ENCODE results near the gene PLOD1. TPM values are rescaled to one million over a fixed set of nuclear protein-coding genes. Genes with fewer than 3 reads are reported as not detected.
"Not testable (repeated sequence)": the region's sequence is repeated elsewhere in the genome, so short reads cannot be mapped to it uniquely, and the experiment has no call there.

Gene PLOD1
- polyA plus RNA-seq, 4 donors, result 85.2 to 118 (median 99.9) TPM

DNA sequence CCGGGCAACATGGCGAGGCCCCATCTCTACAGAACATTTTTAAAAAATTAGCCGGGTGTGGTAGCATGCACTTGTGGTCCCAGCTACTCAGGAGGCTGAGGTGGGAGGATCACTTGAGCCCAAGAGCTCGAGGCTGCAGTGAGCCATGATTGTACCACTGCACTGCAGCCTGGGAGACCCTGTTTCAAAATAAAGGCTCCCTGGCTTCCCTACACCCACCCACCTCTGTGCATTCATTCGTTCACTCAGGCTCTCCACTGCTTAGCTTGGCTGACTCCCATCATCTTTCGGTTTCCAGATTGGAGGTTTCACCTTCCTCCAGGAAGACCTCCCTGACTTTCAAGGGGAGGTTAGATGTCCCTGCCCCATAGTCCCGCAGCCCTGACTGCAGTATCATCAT, 22.5 kb upstream of the PLOD1 start:
- no peak for DNase-seq (ENCODE audit: low read depth in 4 of 4, low spot score in 2 of 4)

DNA sequence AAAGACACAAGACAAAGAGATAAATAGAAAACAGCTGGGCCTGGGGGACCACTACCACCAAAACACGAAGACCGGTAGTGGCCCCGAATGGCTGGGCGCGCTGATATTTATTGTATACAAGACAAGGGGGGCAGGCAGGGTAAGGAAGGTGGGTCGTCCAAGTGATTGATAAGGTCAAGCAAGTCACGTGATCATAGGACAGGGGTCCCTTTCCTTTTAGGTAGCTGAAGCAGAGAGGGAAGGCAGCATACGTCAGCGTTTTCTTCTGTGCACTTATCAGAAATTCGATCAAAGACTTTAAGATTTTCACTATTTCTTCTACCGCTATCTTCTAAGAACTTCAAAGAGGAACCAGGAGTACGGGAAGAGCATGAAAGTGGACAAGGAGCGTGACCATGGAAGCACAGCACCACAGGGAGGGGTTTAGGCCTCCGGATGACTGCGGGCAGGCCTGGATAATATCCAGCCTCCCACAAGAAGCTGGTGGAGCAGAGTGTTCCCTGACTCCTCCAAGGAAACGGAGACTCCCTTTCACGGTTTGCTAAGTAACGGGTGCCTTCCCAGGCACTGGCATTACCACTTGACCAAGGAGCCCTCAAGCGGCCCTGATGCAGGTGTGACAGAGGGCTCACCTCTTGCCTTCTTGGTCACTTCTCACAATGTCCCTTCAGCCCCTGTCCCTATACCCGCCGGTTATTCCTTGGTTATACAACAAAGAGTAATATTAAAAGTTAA, 21.9 kb upstream of the PLOD1 start:
- DNase-seq (ENCODE audit: low read depth in 4 of 4, low spot score in 2 of 4), result not testable (repeated sequence)

DNA sequence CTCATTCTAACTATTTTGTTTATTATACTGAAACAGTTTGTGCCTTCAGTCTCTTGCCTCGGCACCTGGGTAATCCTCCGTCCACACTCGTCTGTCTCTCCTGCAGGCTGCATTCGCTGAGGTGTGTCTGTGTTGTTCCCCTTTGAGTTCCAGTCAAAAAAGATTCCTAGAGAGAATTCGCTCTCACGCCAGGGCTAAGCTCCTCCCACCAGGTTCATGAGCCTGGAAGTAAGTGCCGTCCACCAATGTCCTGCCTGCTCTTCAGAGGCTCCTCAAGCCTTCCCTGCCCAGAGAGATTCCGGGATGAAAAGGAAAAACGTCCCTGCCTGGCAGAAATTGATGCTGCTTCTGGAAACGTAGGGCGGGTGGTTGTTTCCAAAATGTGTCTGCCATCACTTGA, 21.2 kb upstream of the PLOD1 start:
- DNase-seq (ENCODE audit: low read depth in 4 of 4, low spot score in 2 of 4), result no peak

DNA sequence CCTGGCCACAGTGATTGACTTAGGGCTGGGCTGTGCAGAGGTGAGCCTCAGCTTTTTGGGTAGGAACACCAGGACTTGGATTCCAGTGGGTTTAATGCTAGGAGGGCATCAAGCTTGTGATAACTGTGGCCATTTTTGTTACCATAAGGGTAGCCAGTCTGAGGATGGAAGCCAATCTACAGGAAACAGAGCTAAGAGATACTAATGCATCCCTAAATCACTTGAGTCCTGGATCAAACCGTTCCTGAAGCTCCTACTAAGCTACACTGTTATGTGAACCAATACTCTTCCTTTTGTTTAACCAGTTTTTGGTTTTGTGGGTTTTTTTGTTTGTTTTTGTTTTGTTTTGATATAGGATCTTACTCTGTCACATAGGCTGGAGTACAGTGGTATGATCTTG, 20.5 kb upstream of the PLOD1 start:
- DNase-seq (ENCODE audit: low read depth in 4 of 4, low spot score in 2 of 4), result no peak

- no peak for DNase-seq (ENCODE audit: low read depth in 4 of 4, low spot score in 2 of 4)
Observed at GRCh38 chr1:11918799-11919519, 15.6 kb upstream of the PLOD1 start.

GRCh38 chr1:11919621-11920020, 14.9 kb upstream of the PLOD1 start:
- no peak for DNase-seq (ENCODE audit: low read depth in 4 of 4, low spot score in 2 of 4)

DNA sequence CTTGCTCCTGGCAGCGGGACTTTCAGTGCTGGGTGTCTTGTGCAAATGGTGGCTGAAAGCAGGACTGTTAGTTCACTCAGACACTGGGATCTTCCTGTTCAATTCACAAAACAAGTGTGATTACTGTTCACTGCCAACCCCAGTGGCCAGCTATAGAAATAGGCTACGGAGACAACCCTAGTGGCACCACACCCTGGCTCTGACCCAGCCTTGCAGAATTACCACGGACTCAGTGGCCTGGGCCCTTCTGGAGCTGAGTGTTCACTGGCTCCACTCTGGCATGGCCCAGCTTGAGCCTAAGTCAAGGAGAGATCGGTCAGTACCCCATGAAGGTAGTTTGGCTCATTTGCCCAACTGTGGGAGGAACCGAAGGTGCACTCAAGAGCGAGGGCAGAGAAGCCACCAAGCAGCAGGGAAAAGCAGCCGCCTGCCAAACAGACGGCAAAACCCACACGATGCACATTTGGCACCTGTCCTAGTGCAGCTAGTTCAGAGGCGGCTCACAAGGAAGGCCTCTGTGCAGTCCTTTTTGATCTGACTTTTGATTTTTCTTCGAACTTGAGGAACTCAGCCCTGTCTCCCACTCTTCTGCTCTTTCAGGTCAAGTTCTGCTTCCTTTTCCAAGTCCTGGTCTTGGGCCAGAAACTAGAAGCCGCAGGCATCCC, 14.1 kb upstream of the PLOD1 start:
- no peak for DNase-seq (ENCODE audit: low read depth in 4 of 4, low spot score in 2 of 4)

DNA sequence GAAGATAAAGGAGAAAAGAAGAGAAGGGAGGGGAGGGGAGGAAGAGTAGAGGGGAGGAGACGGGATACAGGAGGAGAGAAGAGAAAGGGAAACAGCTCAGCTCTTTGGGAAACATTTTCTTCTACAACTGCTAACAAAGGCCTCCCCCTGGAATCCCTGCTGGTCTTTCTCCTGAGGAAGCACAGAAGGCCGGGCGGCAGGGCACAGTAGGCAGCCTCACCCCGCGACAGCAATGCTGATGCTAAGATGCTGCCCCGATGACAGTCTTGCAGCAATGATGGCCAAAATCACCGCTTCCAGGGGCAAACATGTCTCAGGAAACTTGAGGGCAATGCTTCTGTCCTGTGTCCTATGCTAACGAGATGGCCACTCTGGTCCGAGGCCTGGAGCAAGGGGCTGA, 13.5 kb upstream of the PLOD1 start:
- DNase-seq (ENCODE audit: low read depth in 4 of 4, low spot score in 2 of 4), result no peak

DNA sequence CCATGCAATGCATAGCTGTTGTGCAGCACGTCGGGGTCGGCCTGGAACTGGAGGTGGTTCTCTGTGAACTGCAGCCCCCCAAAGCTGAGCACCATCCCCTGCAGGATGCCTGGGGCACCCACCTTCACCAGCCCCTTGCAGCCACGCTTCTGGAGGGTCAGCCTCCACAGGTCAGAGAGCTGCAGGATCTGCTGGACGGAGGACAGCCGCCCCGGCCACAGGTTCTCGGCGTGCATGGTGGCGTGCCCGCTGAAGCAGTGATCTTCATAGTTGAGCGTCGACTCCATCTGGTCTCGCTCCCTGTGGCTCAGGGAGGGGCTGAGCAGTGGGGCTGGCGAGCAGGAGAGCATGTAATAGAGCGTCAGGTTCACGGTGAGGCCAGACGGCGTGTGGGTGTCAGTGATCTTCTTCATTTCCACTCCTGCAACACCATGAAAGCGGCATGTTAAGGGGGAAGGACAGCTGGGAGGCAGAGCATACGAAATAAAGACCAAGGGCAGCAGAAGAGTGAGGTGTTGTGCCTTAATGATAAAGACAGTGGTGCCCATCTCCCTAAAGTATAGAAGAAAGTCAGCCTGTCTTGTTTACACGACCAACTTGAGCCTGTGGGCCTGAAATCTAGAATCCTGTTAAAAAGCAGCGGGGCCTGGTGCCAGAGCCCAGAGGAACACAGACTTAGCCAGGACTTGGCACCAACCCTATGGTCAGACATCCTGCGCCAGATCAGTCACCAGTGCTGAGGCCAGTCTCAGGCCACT, 11.3 kb upstream of the PLOD1 start:
- DNase-seq (ENCODE audit: low read depth in 4 of 4, low spot score in 2 of 4), result no peak

DNA sequence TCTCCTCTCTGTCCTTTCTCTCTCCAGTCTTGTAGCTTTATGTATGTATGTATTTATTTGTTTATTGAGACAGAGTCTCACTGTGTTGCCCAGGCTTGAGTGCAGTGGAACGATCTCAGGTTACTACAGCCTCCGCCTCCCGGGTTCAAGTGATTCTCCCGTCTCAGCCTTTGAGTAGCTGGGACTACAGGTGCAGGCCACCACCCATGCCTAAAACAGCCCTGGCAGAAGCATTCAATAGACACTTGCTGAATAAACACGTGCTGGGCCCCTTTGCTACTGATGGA, 10.7 kb upstream of the PLOD1 start:
- DNase-seq (ENCODE audit: low read depth in 4 of 4, low spot score in 2 of 4), result no peak

- DNase-seq (ENCODE audit: low read depth in 4 of 4, low spot score in 2 of 4), result no peak
Observed at GRCh38 chr1:11924334-11925195, 10.0 kb upstream of the PLOD1 start.

DNA sequence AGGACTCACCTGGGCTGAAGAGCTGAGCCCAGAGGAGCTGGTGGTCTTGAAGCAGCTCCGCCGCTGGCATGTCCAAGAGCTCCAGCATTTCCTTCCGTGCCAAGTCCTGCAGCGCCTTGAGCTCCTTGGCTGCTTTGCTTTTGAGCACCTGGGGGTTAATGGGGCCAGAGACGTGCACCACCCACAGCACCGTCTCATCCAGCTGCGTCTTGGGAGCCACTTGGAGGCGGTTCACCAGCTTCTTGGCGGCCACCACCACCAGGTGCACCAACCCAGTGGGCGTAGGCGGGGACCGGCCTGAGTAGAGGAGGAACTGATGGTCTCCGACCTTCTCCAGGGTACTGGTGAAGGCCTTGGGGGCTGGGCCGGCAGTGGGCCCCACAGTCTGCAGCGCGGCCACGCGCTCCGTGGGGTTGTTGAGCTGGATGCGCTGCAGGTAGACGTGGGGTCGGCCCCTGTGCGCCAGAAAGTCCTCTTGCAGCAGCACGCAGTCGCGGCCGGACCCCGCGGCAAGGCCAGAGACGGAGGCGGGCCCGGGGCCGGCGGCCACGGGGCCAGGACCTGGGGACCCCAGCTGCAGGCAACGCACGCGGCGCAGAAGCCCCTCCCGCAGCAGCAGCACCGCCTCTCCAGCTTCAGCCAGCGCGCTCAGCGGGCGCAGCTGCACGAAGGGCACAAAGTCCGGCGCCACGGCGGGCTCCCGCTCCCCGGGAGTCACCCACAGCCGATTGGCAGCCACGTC, 9.2 kb upstream of the PLOD1 start:
- DNase-seq (ENCODE audit: low read depth in 4 of 4, low spot score in 2 of 4), result not testable (repeated sequence)

DNA sequence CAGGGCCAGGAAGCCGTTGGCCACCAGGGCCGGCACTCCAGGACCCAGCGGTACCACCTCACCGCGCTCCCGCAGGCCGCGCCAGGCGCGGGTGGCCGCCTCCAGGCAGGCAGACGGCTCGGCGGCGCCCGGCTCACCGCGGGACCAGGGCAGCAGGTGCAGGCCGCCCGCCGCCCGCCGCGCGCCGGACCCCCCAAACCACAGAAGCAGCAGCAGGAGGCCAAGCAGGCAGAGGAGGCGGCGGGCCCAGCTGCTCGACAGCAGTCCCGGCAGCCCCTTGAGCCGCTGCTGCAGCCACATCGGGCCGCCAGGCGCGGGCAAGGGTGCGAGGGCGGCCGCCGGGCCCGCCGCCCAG, 8.6 kb upstream of the PLOD1 start:
- DNase-seq (ENCODE audit: low read depth in 4 of 4, low spot score in 2 of 4), result no peak

GRCh38 chr1:11927866-11928592, 6.5 kb upstream of the PLOD1 start:
- no peak for DNase-seq (ENCODE audit: low read depth in 4 of 4, low spot score in 2 of 4)

DNA sequence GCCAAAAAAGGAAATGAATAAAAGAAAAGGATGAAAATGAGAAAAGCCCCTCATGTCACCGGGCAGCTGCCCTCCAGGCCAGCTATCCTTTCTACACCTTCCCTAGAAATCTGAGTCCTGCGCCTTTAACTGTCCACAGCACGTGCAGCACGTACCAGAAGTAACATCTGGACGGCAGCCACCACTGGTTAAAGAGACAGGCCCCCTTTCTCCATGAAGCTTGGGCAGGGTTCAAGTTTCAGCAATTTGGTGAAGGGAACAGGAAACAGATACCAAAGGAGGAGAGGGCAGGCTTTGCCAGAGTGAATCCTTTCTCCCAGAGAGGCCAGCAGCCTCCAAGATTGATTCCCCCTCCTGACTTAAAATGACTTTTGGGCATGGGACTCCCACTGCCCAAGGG, 4.7 kb upstream of the PLOD1 start:
- DNase-seq (ENCODE audit: low read depth in 4 of 4, low spot score in 2 of 4), result peak in 2 of 4 donors; percentile 65 to 71

GRCh38 chr1:11930571-11931445, 3.7 kb upstream of the PLOD1 start:
- DNase-seq (ENCODE audit: low read depth in 4 of 4, low spot score in 2 of 4), result no peak

DNA sequence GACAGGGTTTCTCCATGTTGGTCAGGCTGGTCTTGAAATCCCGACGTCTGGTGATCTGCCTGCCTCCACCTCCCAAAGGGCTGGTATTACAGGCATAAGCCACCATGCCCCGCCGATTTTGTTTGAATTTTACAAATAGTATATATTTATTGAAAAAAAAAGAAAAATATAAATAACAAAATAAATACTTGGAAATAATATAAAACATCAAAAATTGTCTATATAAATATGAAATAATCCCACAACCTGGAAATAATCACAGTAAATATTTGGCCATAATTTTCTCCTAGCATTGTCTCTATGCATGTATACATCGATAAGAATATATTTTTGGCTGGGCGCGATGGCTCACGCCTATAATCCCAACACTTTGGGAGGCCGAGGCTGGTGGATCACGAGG, 2.7 kb upstream of the PLOD1 start:
- no peak for DNase-seq (ENCODE audit: low read depth in 4 of 4, low spot score in 2 of 4)

GRCh38 chr1:11935057-11935412, 518 bp downstream of the PLOD1 start:
- peak in 1 of 4 donors; percentile 13 for DNase-seq (ENCODE audit: low read depth in 4 of 4, low spot score in 2 of 4)
